IPS-20b (cell line): ENCODE measurements around the gene GATAD2A.
A peak's percentile ranks its signal among the peaks of the same experiment; 100 is the strongest.

Experiments
- H3K27ac ChIP-seq: one replicate; pipeline ENCODE4 v1.5.1; 2013; ENCODE audit warnings: low read length
- H3K27me3 ChIP-seq: 2 replicates; pipeline ENCODE4 v1.6.1; 2013; ENCODE audit warnings: mild to moderate bottlenecking, low read length, inconsistent platforms; ENCODE audit not compliant: insufficient read depth
- H3K36me3 ChIP-seq: 2 replicates; pipeline ENCODE4 v1.6.1; 2013; ENCODE audit warnings: low read depth, mild to moderate bottlenecking, inconsistent platforms, low read length, moderate library complexity; ENCODE audit not compliant: insufficient read depth
- H3K4me1 ChIP-seq: 2 replicates; pipeline ENCODE4 v1.6.1; 2013; ENCODE audit warnings: mild to moderate bottlenecking, control low read depth, inconsistent platforms, low read length, moderate library complexity; ENCODE audit not compliant: insufficient read depth
- H3K4me3 ChIP-seq: 2 replicates; pipeline ENCODE4 v1.5.1; 2013; ENCODE audit warnings: mild to moderate bottlenecking, low read length, inconsistent platforms
- H3K9ac ChIP-seq: 2 replicates; pipeline ENCODE4 v1.6.1; 2013; ENCODE audit warnings: low read depth, mild to moderate bottlenecking, inconsistent platforms, low read length, moderate library complexity
- H3K9me3 ChIP-seq: 2 replicates; pipeline ENCODE4 v1.6.1; 2013; ENCODE audit warnings: mild to moderate bottlenecking, low read depth, low read length, inconsistent platforms; ENCODE audit not compliant: insufficient read depth

Gene GATAD2A

GRCh38 chr19:19457671-19458070, 52.2 kb downstream of the GATAD2A start:
- Histone ChIP-seq H3K9me3 (no peaks in the 10 kb centered on the region), H3K9ac (no peak overlapping the region)

DNA sequence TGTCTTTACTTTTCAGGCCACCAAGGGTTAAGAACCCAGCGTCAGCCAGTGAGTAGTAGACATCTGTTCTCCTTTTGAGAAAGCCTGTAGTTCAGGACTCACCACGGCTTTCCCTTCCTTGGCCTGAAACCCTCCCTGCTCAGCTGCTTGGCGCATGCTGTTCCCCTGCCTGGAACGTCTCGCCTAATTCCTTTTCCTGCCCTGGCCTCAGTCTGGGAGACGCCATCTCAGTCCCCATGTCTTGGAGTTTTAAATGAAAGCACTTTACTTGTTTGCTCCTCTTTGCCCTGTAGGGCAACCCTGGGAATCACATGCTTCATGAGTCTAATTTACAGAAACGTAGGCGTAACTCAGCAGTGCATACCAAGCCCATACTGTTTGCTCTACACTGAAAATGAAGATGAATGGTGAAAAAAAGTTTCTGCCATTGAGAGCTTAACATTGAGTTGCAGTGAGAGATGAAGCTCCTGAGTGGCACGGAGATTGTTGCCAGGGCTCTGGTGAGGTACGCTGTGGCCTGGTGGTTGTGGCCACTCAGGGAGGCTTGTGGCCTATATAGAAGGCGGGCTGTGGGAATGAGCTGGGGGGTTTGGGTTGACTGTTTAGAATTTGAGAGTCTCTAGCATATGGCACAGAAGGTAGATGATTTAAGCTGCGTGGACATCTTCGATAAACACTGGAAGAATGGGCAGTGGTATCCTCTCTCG, 52.8 kb downstream of the GATAD2A start:
- H3K9me3 ChIP-seq, result no peaks in the 10 kb centered on the region
- H3K27me3 ChIP-seq, result no peaks in the 10 kb centered on the region
- no peak overlapping the region for H3K4me3 ChIP-seq
- H3K9ac ChIP-seq, result no peak overlapping the region
- peaks cover 9% of the 10 kb centered on the region for H3K36me3 ChIP-seq
- H3K4me1 ChIP-seq, result peaks cover 34% of the 10 kb centered on the region
- no peak overlapping the region for H3K27ac ChIP-seq

More at GRCh38 chr19:19457671-19458070, 52.2 kb downstream of the GATAD2A start:
- Histone ChIP-seq H3K4me1 (peaks cover 28% of the 10 kb centered on the region), H3K36me3 (peaks cover 9% of the 10 kb centered on the region), H3K4me3 (no peak overlapping the region), H3K27ac (no peak overlapping the region), H3K27me3 (no peaks in the 10 kb centered on the region)

DNA sequence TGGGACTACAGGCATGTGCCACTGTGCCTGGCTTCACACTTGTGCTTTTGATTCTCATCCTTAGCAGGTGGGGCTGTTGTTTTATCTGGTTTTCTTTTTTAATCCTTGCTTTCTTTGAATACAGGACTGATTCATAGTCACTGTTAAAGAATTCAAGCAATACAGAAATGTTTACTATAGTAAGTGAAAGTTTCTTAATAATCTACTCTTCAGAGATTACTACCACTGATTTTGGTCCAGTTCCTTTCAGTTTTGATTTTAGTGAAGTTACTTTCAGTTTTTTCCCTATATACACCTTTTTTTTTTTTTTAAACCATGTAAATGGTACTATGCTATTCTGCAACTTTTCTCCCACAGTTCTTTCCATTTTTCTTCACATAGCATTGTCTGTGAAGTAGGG, 53.6 kb downstream of the GATAD2A start:
- H3K36me3 ChIP-seq, result peaks cover 9% of the 10 kb centered on the region
- H3K27me3 ChIP-seq, result no peaks in the 10 kb centered on the region
- H3K4me3 ChIP-seq, result no peak overlapping the region
- no peaks in the 10 kb centered on the region for H3K9me3 ChIP-seq
- no peak overlapping the region for H3K9ac ChIP-seq
- peaks cover 42% of the 10 kb centered on the region for H3K4me1 ChIP-seq
- no peak overlapping the region for H3K27ac ChIP-seq

DNA sequence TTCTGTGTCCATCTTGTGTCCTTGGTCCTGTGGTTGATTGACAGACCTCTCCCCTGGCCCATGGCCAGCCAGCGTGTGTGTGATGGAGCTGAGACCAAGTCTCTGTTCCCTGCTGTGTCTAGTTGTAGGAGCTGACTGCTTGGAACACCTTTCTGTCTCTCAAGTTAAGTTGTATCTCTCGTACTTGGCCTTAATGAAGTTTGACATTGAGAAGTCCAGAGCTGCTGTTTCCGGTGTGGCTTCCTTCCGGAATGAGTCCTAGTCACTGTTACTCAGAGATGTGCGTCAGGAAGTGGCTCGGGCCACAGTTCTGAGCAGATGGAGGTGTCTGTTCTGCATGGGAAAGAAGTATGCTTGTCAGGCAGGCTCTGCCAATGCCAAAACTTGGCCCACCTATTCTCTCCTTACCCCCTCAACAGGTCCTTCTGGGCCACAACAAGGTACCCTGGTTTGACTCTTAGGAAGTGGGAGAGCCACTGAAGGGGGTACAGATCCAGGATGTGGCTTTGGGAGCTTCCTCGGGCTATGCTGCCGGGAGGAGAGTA, 54.3 kb downstream of the GATAD2A start:
- H3K27me3 ChIP-seq, result no peaks in the 10 kb centered on the region
- no peaks in the 10 kb centered on the region for H3K9me3 ChIP-seq
- H3K36me3 ChIP-seq, result peaks cover 9% of the 10 kb centered on the region
- peaks cover 49% of the 10 kb centered on the region for H3K4me1 ChIP-seq
- H3K27ac ChIP-seq, result no peak overlapping the region
- H3K4me3 ChIP-seq, result no peak overlapping the region
- no peak overlapping the region for H3K9ac ChIP-seq

- Histone ChIP-seq H3K9me3 (no peaks in the 10 kb centered on the region), H3K36me3 (peaks cover 14% of the 10 kb centered on the region), H3K27me3 (no peaks in the 10 kb centered on the region), H3K9ac (peak overlapping the region; percentile 33; the same call in 1 of the 2 replicates), H3K27ac (peak overlapping the region; percentile 51), H3K4me1 (peaks cover 52% of the 10 kb centered on the region), H3K4me3 (no peak overlapping the region)
Observed at GRCh38 chr19:19460258-19460731, 54.8 kb downstream of the GATAD2A start.

- H3K9ac ChIP-seq, result peak overlapping the region; percentile 59; the same call in 1 of the 2 replicates
- H3K4me3 ChIP-seq, result no peak overlapping the region
- H3K27ac ChIP-seq, result peak overlapping the region; percentile 51
- H3K9me3 ChIP-seq, result no peaks in the 10 kb centered on the region
- H3K36me3 ChIP-seq, result peaks cover 20% of the 10 kb centered on the region
- peaks cover 52% of the 10 kb centered on the region for H3K4me1 ChIP-seq
- H3K27me3 ChIP-seq, result no peaks in the 10 kb centered on the region
Observed at GRCh38 chr19:19460761-19461265, 55.3 kb downstream of the GATAD2A start.

GRCh38 chr19:19461306-19461670, 55.8 kb downstream of the GATAD2A start:
- Histone ChIP-seq H3K27me3 (no peaks in the 10 kb centered on the region), H3K9me3 (no peaks in the 10 kb centered on the region), H3K9ac (peak overlapping the region; percentile 59; the same call in 1 of the 2 replicates), H3K4me1 (peaks cover 52% of the 10 kb centered on the region), H3K36me3 (peaks cover 24% of the 10 kb centered on the region), H3K4me3 (peak overlapping the region; percentile 56; the same call in 1 of the 2 replicates), H3K27ac (no peak overlapping the region)

GRCh38 chr19:19461671-19462622, 56.5 kb downstream of the GATAD2A start:
- Histone ChIP-seq H3K9ac (peak overlapping the region; percentile 59; the same call in 1 of the 2 replicates), H3K27ac (peak overlapping the region; percentile 21), H3K4me3 (peak overlapping the region; percentile 56; the same call in 1 of the 2 replicates), H3K9me3 (no peaks in the 10 kb centered on the region), H3K27me3 (no peaks in the 10 kb centered on the region), H3K36me3 (peaks cover 24% of the 10 kb centered on the region), H3K4me1 (peaks cover 52% of the 10 kb centered on the region)

DNA sequence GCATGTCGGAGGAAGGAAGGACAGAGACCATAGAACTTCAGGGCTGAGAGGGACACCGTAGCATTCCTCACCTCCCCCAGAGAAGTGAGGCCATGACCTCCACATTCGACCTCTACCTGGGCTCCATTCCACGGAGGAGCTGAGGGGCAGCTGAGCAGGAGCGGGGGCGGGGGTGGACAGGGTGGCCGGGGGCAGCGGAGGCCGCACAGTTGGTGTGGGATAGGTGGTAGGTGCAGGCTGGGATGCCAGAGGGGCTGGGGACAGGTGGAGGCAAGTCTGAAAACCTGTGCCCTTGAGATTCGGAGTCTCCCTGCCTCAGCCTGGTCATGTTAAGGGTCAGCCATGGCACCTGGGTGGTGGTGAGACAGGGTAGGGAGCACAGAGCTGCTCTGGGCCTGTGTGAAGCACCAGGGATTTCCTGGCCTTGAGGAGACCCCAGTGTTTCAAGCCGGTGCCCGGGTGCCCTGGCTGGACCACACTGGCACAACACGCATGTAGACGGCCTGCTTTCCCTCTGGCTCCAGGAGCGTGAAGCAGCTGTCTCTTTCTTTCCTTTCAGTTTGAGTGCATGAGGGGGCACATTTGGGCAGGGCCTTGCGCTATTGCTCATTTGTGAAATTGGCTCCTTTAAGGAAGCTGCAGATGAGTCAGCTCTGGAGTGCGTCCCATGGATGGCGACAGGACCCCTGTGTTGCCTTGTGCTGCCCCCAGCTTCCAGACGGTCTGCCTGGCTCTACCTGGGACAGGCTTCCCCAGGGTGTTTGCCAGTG, 58.1 kb downstream of the GATAD2A start:
- Histone ChIP-seq H3K27ac (peak overlapping the region; percentile 37), H3K9me3 (peaks cover 14% of the 10 kb centered on the region), H3K27me3 (no peaks in the 10 kb centered on the region), H3K9ac (peak overlapping the region; percentile 70), H3K36me3 (peaks cover 36% of the 10 kb centered on the region), H3K4me1 (peaks cover 49% of the 10 kb centered on the region), H3K4me3 (no peak overlapping the region)

DNA sequence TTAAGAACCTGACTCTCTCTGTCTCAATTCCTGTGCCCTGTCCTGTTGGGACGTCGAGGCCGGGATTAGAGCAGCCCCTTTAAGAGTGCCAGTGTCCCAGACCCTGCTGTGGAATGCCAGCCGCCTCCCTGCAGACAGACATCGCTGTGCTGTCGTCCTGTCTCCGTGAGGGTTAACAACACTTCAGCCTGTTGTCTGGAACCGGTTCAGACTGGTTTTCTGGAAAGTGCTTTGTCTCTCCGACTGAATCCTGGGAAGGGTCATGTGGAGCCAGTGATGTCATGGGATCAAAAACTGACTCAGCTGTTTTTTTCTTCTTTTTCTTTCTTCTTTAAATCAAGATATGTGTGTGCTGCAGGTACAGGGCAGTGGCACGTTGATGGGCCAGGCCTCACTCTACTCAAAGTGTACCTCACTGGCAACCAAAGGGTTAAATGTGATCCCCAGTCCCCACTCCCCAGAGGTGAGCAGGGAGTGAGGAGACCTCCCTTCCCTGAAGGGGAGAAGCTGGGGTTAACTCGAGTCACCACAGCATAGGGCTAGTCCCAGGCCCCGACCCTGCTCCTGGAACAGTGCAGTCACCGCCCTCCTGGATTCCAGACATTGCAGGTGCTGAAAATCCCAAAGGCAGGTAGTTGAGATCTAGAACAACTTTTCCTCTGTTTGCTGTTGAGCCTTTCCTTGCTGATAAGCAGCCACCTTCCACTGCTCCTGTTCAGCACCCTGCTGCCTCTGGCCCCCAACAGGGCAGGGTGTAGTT, 59.0 kb downstream of the GATAD2A start:
- Histone ChIP-seq H3K27me3 (no peaks in the 10 kb centered on the region), H3K4me1 (peaks cover 48% of the 10 kb centered on the region), H3K9me3 (peaks cover 18% of the 10 kb centered on the region), H3K27ac (peak overlapping the region; percentile 37), H3K4me3 (no peak overlapping the region), H3K36me3 (peaks cover 40% of the 10 kb centered on the region), H3K9ac (peak overlapping the region; percentile 70)
